ENCODE results near the gene RASA4B.

DNA sequence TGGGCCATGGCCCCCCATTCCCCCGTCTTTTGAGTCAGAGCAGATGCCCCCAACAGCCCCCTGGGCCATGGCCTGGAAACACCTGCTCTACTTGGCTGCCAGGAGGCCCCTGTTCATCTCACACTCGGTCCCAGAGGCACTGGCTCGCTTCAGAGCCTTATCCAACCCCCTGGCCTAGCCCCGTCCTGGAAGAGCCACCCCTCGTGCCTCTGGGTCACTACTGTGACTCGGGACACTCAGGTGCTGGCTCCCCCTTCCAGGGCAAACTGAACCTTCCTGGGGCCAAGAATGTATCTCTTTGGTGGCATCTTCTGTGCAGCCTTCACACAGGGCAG, 45.8 kb downstream of the RASA4B start:
- TF ChIP-seq, protein P1, sequence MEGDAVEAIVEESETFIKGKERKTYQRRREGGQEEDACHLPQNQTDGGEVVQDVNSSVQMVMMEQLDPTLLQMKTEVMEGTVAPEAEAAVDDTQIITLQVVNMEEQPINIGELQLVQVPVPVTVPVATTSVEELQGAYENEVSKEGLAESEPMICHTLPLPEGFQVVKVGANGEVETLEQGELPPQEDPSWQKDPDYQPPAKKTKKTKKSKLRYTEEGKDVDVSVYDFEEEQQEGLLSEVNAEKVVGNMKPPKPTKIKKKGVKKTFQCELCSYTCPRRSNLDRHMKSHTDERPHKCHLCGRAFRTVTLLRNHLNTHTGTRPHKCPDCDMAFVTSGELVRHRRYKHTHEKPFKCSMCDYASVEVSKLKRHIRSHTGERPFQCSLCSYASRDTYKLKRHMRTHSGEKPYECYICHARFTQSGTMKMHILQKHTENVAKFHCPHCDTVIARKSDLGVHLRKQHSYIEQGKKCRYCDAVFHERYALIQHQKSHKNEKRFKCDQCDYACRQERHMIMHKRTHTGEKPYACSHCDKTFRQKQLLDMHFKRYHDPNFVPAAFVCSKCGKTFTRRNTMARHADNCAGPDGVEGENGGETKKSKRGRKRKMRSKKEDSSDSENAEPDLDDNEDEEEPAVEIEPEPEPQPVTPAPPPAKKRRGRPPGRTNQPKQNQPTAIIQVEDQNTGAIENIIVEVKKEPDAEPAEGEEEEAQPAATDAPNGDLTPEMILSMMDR (IDR thresholded peaks at IDR 0.05): no peak
- TF ChIP-seq POLR2A (IDR thresholded peaks at IDR 0.05): no peak

Measured in thyroid gland (tissue), 4 donors.